ENCODE results near the gene NUP98. TPM values are rescaled to one million over a fixed set of nuclear protein-coding genes. Genes with fewer than 3 reads are reported as not detected.
"Not testable (repeated sequence)": the region's sequence is repeated elsewhere in the genome, so short reads cannot be mapped to it uniquely, and the experiment has no call there.

The NUP98 gene
- total and polyA plus RNA-seq, 11 donors: 13.2 to 77.9 (median 45.3) TPM

DNA sequence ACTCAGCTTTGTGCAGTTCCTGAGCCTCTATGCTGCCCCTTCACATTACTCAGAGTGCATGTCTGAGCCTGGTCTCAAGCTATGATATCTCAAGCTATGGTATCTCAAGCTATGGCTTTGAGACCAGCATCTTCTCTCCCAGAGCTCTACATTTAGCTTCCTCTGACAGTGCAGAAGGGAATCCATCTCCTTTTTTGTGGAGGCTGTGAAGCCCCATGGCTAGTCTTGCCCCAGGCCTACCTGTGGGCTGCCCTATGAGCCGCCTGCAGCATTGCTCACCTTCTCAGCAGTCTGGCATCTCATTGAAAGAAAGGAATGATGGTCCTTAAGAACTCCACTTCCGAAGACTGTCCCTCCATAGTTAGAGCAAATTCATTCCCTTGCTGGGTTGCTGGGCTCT lies 23.6 kb upstream of the NUP98 start:
- no peak for TF ChIP-seq POLR2A (IDR thresholded peaks at IDR 0.05)
- TF ChIP-seq, protein P1, sequence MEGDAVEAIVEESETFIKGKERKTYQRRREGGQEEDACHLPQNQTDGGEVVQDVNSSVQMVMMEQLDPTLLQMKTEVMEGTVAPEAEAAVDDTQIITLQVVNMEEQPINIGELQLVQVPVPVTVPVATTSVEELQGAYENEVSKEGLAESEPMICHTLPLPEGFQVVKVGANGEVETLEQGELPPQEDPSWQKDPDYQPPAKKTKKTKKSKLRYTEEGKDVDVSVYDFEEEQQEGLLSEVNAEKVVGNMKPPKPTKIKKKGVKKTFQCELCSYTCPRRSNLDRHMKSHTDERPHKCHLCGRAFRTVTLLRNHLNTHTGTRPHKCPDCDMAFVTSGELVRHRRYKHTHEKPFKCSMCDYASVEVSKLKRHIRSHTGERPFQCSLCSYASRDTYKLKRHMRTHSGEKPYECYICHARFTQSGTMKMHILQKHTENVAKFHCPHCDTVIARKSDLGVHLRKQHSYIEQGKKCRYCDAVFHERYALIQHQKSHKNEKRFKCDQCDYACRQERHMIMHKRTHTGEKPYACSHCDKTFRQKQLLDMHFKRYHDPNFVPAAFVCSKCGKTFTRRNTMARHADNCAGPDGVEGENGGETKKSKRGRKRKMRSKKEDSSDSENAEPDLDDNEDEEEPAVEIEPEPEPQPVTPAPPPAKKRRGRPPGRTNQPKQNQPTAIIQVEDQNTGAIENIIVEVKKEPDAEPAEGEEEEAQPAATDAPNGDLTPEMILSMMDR (IDR thresholded peaks at IDR 0.05): no peak
- Histone ChIP-seq H3K27ac (no peak overlapping the region), H3K36me3 (peaks cover 0 to 15% (median 4%) of the 10 kb centered on the region in 9 donors), H3K4me3 (no peak overlapping the region), H3K4me1 (peaks cover 0 to 18% (median 5%) of the 10 kb centered on the region in 12 donors), H3K9me3 (no peaks in the 10 kb centered on the region), H3K27me3 (no peaks in the 10 kb centered on the region)
- ATAC-seq: no peak
- intact Hi-C loops (cut with DNase I): no loop called here
- peak in 1 of 5 donors; percentile 0 for DNase-seq
- 98 to 100% (median 99%) methylated on average over 2 of the region's 2 CpGs for WGBS, 4 donors

DNA sequence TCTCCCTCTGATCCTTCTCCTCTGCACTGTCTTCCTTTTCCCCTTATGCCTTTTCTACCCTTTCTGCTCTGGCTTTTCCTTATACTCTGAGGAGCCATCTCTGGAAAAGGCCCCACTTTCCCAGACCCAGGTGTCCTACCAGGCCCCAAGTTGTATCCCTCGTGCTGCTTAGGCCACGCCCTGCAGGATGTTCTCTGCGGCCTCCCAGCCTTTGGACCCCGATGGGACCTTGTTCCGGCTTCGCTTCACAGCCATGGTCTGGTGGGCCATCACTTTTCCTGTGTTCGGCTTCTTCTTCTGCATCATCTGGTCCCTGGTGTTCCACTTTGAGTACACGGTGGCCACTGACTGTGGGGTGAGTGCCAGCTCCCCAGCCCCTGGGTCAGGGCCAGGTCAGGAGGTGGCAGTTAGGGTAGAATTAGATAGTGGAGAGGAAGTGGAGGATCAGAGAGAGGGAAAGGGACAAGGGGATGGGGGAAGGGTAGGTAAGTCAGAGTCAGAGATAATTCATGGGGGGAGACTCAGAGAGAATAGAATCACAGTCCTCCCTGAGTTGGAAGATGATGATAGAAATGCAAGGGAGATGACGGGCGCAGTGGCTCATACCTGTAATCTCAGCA lies 19.9 kb upstream of the NUP98 start:
- Histone ChIP-seq H3K4me3 (no peak overlapping the region), H3K36me3 (peaks cover 0 to 5% (median 0%) of the 10 kb centered on the region in 9 donors), H3K27ac (no peak overlapping the region), H3K27me3 (no peaks in the 10 kb centered on the region), H3K4me1 (peaks cover 0 to 21% (median 2%) of the 10 kb centered on the region in 12 donors), H3K9me3 (no peaks in the 10 kb centered on the region)
- TF ChIP-seq, protein P1 (IDR thresholded peaks at IDR 0.05): no peak
- no peak for TF ChIP-seq POLR2A (IDR thresholded peaks at IDR 0.05)
- WGBS, 4 donors: 85 to 90% (median 86%) methylated on average over 10 of the region's 10 CpGs
- ATAC-seq: no peak
- intact Hi-C loops (cut with DNase I): no loop called here
- DNase-seq: peak in 2 of 5 donors; percentile 24

DNA sequence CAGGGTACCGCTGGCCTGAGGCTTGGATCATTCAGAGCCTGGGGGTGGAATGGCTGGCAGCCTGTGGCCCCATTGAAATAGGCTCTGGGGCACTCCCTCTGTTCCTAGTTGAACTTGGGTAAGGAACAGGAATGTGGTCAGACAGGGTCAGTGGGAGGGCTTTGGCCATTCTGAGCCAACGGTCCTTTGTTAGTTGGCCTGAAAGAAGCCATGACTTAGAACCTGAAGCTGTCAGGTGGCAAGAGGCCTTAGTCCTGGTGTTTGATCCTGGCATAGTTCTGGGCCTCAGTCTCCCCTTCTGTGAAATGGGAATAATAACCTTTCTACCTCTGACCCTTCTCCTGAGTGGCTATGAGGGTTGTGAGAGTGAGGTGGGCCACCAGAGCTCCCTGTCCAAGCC lies 19.3 kb upstream of the NUP98 start:
- intact Hi-C loops (cut with DNase I): no loop called here
- Histone ChIP-seq H3K4me1 (peaks cover 0 to 21% (median 2%) of the 10 kb centered on the region in 12 donors), H3K9me3 (no peaks in the 10 kb centered on the region), H3K4me3 (no peak overlapping the region), H3K36me3 (peaks cover 0 to 5% (median 0%) of the 10 kb centered on the region in 9 donors), H3K27ac (peak overlapping the region in 5 of 12 donors; percentile 47 to 82 (median 71)), H3K27me3 (no peaks in the 10 kb centered on the region)
- 91 to 96% (median 94%) methylated on average over 2 of the region's 2 CpGs; no CpG with 5 or more reads in 1 of the 4 donors for WGBS, 4 donors
- TF ChIP-seq POLR2A (IDR thresholded peaks at IDR 0.05): no peak
- TF ChIP-seq, protein P1 (IDR thresholded peaks at IDR 0.05): no peak
- DNase-seq (peak in 1 of 5 donors; percentile 8), ATAC-seq (no peak)

DNA sequence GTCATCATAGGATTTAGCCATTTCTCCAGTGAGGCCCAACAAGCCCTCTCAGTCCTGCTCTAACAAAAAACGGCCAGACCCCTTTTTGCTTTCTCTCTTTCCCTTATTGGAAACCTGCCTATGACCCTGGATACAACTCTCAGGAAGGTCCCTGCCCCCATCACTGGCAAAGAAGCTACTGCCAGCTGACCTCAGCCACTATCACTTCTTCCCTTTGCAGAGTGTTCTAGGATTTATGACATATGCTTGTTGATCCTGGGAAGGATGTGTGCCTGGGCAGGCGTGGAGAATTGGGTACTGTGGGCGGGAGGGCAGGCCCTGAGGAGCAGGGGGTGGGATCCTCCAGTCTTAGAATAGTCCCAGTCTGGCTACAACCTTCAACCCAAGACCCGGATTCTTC lies 18.5 kb upstream of the NUP98 start:
- no peaks in the 10 kb centered on the region for H3K27me3 ChIP-seq
- peak; percentile 66 to 76 (median 72) for ATAC-seq

DNA sequence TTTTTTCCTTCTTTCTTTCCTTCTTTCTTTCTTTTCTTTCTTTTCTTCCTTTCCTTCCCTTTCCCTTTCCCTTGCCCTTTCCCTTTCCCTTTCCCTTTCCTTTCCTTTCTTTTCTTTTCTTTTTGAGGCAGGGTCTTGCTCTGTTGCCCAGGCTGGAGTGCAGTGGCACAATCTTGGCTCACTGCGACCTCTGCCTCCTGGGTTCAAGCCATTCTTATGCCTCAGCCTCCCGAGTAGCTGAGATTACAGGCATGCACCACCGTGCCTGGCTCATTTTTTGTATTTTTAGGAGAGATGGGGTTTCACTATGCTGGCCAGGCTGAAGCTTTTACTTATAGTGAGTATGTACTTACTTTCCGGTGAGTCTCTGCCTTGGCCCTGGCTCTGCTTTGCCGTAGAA lies 17.5 kb upstream of the NUP98 start:
- H3K27ac ChIP-seq: peak overlapping the region in 4 of 12 donors; percentile 66 to 82 (median 72)
- H3K36me3 ChIP-seq: not testable (repeated sequence)

More for the DNA sequence above, 18.5 kb upstream of the NUP98 start:
- Histone ChIP-seq H3K9me3 (no peaks in the 10 kb centered on the region), H3K27ac (peak overlapping the region in 7 of 12 donors; percentile 13 to 82 (median 71)), H3K36me3 (peaks cover 0 to 2% (median 0%) of the 10 kb centered on the region in 9 donors), H3K4me1 (peaks cover 0 to 27% (median 4%) of the 10 kb centered on the region in 12 donors), H3K4me3 (no peak overlapping the region)
- intact Hi-C loops (cut with DNase I): no loop called here
- 60 to 83% (median 65%) methylated on average over 1 to 4 of the region's 4 CpGs for whole genome bisulfite sequencing, 4 donors
- TF ChIP-seq, protein P1 (IDR thresholded peaks at IDR 0.05): no peak
- no peak for TF ChIP-seq POLR2A (IDR thresholded peaks at IDR 0.05)
- peak in 2 of 5 donors; percentile 48 to 49 for DNase-seq

More for the DNA sequence above, 17.5 kb upstream of the NUP98 start:
- H3K4me1 ChIP-seq: peaks cover 0 to 37% (median 10%) of the 10 kb centered on the region in 12 donors
- H3K9me3 ChIP-seq; ATAC-seq; intact Hi-C loops (cut with DNase I); H3K27me3 ChIP-seq; H3K4me3 ChIP-seq: not testable (repeated sequence)
- 94 to 99% (median 96%) methylated on average over 5 of the region's 5 CpGs for WGBS, 4 donors
- DNase-seq: peak in 1 of 5 donors; percentile 0

Measured in heart left ventricle (tissue), 16 donors.